Panc1 (cell line): ENCODE results near the gene ASXL1. TPM values are rescaled to one million over a fixed set of nuclear protein-coding genes. Genes with fewer than 3 reads are reported as not detected.

ENCODE experiments used
- ATAC-seq: fragments of 200-7000 bp; cut with Tn5 transposase; 2 replicates; pipeline ENCODE4 v1.9.1; 2020; ENCODE audit warnings: mild to moderate bottlenecking, moderate library complexity
- BruUV-seq: library from RNA; stranded (reverse); fragments of 400-500 nt; replicated peaks from 2 replicates; lab custom pipeline; 2021; lab: Mats Ljungman, UMichigan
- CTCF ChIA-PET: fragments of 300-600 bp; sonication (Branson Sonifier 250); formaldehyde crosslinking; loops from one replicate; lab custom pipeline; 2022; ENCODE audit warnings: antibody characterized with exemption; lab: Charles Lee
- POLR2A ChIA-PET: fragments of 300-600 bp; sonication (Branson Sonifier 250); formaldehyde crosslinking; loops from one replicate; lab custom pipeline; 2022; ENCODE audit warnings: antibody characterized with exemption; lab: Charles Lee
- DNase-seq: peaks from one replicate; pipeline ENCODE4 v3.0.0-alpha.2; 2010; ENCODE audit warnings: low read depth, low spot score
- H3K27ac ChIP-seq: 2 replicates; pipeline ENCODE4 v1.5.1; 2011; ENCODE audit warnings: mild to moderate bottlenecking, low read length, inconsistent platforms
- H3K27me3 ChIP-seq: fragments of 200-500 bp; sonication (Bioruptor generic); 2 replicates; pipeline ENCODE4 v1.6.0; 2014; ENCODE audit warnings: low read length, inconsistent platforms; ENCODE audit not compliant: control insufficient read depth, insufficient read depth
- H3K36me3 ChIP-seq: fragments of 200-500 bp; sonication (Bioruptor generic); 2 replicates; pipeline ENCODE4 v1.5.1; 2014; ENCODE audit warnings: inconsistent platforms, mild to moderate bottlenecking, low read length, moderate library complexity; ENCODE audit not compliant: control insufficient read depth, insufficient read depth
- H3K4me1 ChIP-seq: 2 replicates; pipeline ENCODE4 v1.5.1; 2011; ENCODE audit warnings: inconsistent platforms, mild to moderate bottlenecking, low read length, moderate library complexity; ENCODE audit not compliant: control insufficient read depth, insufficient read depth
- H3K4me3 ChIP-seq, 2 experiments: 2 replicates each; pipeline ENCODE4 v1.5.1; 2011 to 2012; ENCODE audit warnings: low read depth in 2 of 2, low read length in 2 of 2, mild to moderate bottlenecking in 2 of 2, inconsistent platforms in 1 of 2, moderate library complexity in 1 of 2
- H3K9me3 ChIP-seq: fragments of 200-500 bp; sonication (Bioruptor generic); 2 replicates; pipeline ENCODE4 v1.5.1; 2014; ENCODE audit warnings: low read depth, mild to moderate bottlenecking, inconsistent platforms, low read length, moderate library complexity; ENCODE audit not compliant: control insufficient read depth, insufficient read depth
- POLR2AphosphoS5 ChIP-seq: IDR thresholded peaks from 2 replicates; pipeline ENCODE4 v1.6.1; 2012; ENCODE audit warnings: mild to moderate bottlenecking, low read depth, low read length, moderate library complexity
- SIN3A ChIP-seq: IDR thresholded peaks from 2 replicates; pipeline ENCODE4 v1.6.1; 2012; ENCODE audit warnings: low read depth, mild to moderate bottlenecking, low read length, moderate library complexity, borderline replicate concordance; ENCODE audit not compliant: insufficient read depth
- TCF7L2 ChIP-seq: IDR thresholded peaks from 2 replicates; pipeline ENCODE4 v1.6.1; 2011; ENCODE audit warnings: mild to moderate bottlenecking, low read depth, low read length, inconsistent platforms
- in situ Hi-C: cut with HindIII; loops from 2 replicates; pipeline ENCODE4 v1.10.0; 2016; ENCODE audit warnings: low sequenced_read_pairs, low pct_unique_long_range_greater_than_20kb
- intact Hi-C: fragments of 100-400 bp; cut with micrococcal nuclease; formaldehyde crosslinking; loops from one replicate; pipeline ENCODE4 v1.10.0; 2022; ENCODE audit not compliant: unreplicated experiment
- total RNA-seq: library from RNA; stranded (reverse); gene quantifications from one replicate; pipeline ENCODE4 v1.2.1, GENCODE V29; 2021; ENCODE audit not compliant: unreplicated experiment
- TF ChIP-seq, protein P1 (sequence below), 2 experiments: IDR thresholded peaks; 2 replicates each; pipeline ENCODE4 v1.6.1; 2011 to 2012; ENCODE audit warnings: low read depth in 2 of 2, control low read depth in 1 of 2, low read length in 1 of 2, mild to moderate bottlenecking in 1 of 2, moderate library complexity in 1 of 2; ENCODE audit not compliant: insufficient read depth in 1 of 2
- TF ChIP-seq, protein P2 (sequence below): fragments of 450-650 bp; IDR thresholded peaks from 2 replicates; pipeline ENCODE4 v1.5.1; 2017; ENCODE audit warnings: mild to moderate bottlenecking

ASXL1 gene
- total RNA-seq, 1 experiment from 2014 or later = 205 TPM

DNA sequence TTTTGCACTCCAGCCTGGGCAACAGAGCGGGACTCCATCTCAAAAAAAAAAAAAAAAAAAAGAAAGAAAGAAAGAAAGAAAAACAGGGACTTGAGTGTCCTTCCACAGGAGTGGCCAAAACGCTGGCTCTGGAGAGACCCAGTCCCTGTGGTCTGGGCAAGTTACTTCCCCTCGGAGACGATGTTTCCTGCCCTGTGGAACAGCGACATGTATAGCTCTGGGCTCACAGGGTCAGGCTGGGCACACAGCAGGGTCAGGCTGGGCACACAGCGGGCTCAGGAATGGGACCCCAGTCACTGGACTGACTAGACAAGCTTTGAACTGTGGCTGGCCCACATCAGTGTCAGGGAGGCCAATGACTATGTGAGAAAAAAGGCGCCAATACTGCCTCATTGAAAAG is 110.7 kb downstream of the ASXL1 start:
- H3K4me1 ChIP-seq = peaks cover 8% of the 10 kb centered on the region
- no peaks in the 10 kb centered on the region for H3K36me3 ChIP-seq
- CTCF ChIA-PET = no interaction called here
- POLR2A ChIA-PET = no interaction called here
- ATAC-seq (no peak), DNase-seq (no peak)
- intact Hi-C loops (no loop called here), in situ Hi-C loops (no loop called here)
- H3K27ac ChIP-seq = no peak overlapping the region
- no peaks in the 10 kb centered on the region for H3K27me3 ChIP-seq
- BruUV-seq = TSS peak; percentile 63
- TF ChIP-seq, protein P1, sequence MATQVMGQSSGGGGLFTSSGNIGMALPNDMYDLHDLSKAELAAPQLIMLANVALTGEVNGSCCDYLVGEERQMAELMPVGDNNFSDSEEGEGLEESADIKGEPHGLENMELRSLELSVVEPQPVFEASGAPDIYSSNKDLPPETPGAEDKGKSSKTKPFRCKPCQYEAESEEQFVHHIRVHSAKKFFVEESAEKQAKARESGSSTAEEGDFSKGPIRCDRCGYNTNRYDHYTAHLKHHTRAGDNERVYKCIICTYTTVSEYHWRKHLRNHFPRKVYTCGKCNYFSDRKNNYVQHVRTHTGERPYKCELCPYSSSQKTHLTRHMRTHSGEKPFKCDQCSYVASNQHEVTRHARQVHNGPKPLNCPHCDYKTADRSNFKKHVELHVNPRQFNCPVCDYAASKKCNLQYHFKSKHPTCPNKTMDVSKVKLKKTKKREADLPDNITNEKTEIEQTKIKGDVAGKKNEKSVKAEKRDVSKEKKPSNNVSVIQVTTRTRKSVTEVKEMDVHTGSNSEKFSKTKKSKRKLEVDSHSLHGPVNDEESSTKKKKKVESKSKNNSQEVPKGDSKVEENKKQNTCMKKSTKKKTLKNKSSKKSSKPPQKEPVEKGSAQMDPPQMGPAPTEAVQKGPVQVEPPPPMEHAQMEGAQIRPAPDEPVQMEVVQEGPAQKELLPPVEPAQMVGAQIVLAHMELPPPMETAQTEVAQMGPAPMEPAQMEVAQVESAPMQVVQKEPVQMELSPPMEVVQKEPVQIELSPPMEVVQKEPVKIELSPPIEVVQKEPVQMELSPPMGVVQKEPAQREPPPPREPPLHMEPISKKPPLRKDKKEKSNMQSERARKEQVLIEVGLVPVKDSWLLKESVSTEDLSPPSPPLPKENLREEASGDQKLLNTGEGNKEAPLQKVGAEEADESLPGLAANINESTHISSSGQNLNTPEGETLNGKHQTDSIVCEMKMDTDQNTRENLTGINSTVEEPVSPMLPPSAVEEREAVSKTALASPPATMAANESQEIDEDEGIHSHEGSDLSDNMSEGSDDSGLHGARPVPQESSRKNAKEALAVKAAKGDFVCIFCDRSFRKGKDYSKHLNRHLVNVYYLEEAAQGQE (IDR thresholded peaks at IDR 0.05; ENCODE audit: insufficient read depth in 1 of 2, low read depth in 2 of 2, low read length in 1 of 2) = no peak
- TF ChIP-seq POLR2AphosphoS5 = no peak
- TF ChIP-seq TCF7L2 = no peak
- TF ChIP-seq, protein P2, sequence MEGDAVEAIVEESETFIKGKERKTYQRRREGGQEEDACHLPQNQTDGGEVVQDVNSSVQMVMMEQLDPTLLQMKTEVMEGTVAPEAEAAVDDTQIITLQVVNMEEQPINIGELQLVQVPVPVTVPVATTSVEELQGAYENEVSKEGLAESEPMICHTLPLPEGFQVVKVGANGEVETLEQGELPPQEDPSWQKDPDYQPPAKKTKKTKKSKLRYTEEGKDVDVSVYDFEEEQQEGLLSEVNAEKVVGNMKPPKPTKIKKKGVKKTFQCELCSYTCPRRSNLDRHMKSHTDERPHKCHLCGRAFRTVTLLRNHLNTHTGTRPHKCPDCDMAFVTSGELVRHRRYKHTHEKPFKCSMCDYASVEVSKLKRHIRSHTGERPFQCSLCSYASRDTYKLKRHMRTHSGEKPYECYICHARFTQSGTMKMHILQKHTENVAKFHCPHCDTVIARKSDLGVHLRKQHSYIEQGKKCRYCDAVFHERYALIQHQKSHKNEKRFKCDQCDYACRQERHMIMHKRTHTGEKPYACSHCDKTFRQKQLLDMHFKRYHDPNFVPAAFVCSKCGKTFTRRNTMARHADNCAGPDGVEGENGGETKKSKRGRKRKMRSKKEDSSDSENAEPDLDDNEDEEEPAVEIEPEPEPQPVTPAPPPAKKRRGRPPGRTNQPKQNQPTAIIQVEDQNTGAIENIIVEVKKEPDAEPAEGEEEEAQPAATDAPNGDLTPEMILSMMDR = no peak
- no peak for TF ChIP-seq SIN3A
- no peak overlapping the region for H3K4me3 ChIP-seq
- H3K9me3 ChIP-seq = no peaks in the 10 kb centered on the region

DNA sequence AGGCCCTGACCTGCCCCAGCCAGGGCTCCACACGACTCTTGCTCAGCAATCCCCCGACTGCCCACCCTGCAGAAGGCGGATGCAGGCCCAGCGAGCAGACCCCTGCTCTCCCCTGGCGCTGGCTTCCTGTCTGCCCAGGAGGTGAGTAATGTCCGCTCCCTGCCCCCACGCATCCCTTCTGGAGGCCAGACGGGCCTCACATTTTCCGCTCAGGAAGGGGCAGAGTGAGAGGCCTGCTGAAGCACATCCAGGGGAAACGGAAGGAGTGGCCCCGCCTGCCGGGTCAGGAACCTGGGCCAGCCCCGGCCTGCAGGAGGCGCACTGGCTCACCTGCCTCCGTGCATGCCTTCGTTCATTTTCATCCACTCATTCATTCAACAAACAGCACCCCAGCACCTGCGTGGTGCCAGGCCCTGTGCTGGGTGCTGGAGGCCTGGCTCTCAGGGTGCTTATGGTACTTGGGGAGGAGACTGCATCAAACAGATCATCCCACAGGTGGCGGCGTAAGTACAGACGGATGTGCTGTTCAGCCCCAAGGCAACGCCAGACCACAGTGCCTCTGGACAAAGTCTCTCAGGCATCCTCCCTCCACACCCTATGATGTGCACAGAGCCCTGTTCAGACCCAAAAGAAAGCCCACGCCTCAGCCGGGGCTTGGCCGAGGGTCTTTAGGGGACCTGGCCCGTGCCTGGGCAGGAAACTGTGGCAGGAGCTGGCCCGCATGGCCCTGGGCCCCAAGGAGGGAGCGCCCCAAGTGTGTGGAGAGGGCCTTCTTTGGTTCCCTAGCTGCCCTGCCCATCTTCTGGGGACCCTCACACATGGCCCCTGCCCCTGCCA is 112.1 kb downstream of the ASXL1 start:
- intact Hi-C loops (no loop called here), in situ Hi-C loops (no loop called here)
- H3K4me3 ChIP-seq = no peak overlapping the region
- no peak overlapping the region for H3K27ac ChIP-seq
- H3K27me3 ChIP-seq = no peaks in the 10 kb centered on the region
- ChIA-PET POLR2A (no interaction called here), CTCF (no interaction called here)
- peaks cover 15% of the 10 kb centered on the region for H3K4me1 ChIP-seq
- ATAC-seq (peak; percentile 77), DNase-seq (no peak)
- H3K36me3 ChIP-seq = no peaks in the 10 kb centered on the region
- no TSS peak for BruUV-seq
- no peak for TF ChIP-seq SIN3A
- TF ChIP-seq, protein P2 = peak; percentile 87
- H3K9me3 ChIP-seq = no peaks in the 10 kb centered on the region
